OCI-LY1 (cell line): ENCODE results near the gene FAM83F.

ENCODE experiments used
- H2AFZ ChIP-seq: fragments of 200-600 bp; sonication (generic), shearing (Covaris generic); 2 replicates; pipeline ENCODE4 v1.6.0; 2014; ENCODE audit warnings: antibody characterized with exemption, mild to moderate bottlenecking, low read length
- H3F3A ChIP-seq: fragments of 200-600 bp; sonication (generic), shearing (Covaris generic); 2 replicates; pipeline ENCODE4 v1.6.0; 2014; ENCODE audit warnings: mild to moderate bottlenecking, antibody characterized with exemption, low read length, moderate library complexity; ENCODE audit not compliant: insufficient read depth
- H3K27ac ChIP-seq: fragments of 200-600 bp; sonication (generic); 2 replicates; pipeline ENCODE4 v1.5.1; 2014; ENCODE audit warnings: low read length, mixed run types, mild to moderate bottlenecking, low read depth; ENCODE audit not compliant: poor library complexity, severe bottlenecking
- H3K27me3 ChIP-seq: fragments of 200-600 bp; sonication (generic); 2 replicates; pipeline ENCODE4 v1.6.0; 2014; ENCODE audit warnings: antibody characterized with exemption, mild to moderate bottlenecking, low read length, moderate library complexity; ENCODE audit not compliant: insufficient read depth
- H3K36me3 ChIP-seq: fragments of 200-600 bp; sonication (generic); 2 replicates; pipeline ENCODE4 v1.6.1; 2014; ENCODE audit warnings: mild to moderate bottlenecking, antibody characterized with exemption, low read length, moderate library complexity, mixed read lengths; ENCODE audit not compliant: insufficient read depth
- H3K4me1 ChIP-seq: fragments of 200-600 bp; sonication (generic); 2 replicates; pipeline ENCODE4 v1.5.1; 2014; ENCODE audit warnings: mild to moderate bottlenecking, low read length, moderate library complexity; ENCODE audit not compliant: insufficient read depth, severe bottlenecking
- H3K4me2 ChIP-seq: fragments of 200-600 bp; sonication (generic), shearing (Covaris generic); 2 replicates; pipeline ENCODE4 v1.6.1; 2014; ENCODE audit warnings: low read length
- H3K4me3 ChIP-seq: fragments of 200-600 bp; sonication (generic); 2 replicates; pipeline ENCODE4 v1.5.1; 2014; ENCODE audit warnings: low read length, low read depth, mild to moderate bottlenecking, mixed read lengths; ENCODE audit not compliant: poor library complexity, severe bottlenecking
- H3K79me2 ChIP-seq: fragments of 200-600 bp; shearing (Covaris generic); 2 replicates; pipeline ENCODE4 v1.6.1; 2016; ENCODE audit warnings: mixed run types, low read length, mixed read lengths; ENCODE audit not compliant: insufficient read depth
- H3K9ac ChIP-seq: fragments of 200-600 bp; sonication (generic), shearing (Covaris generic); 2 replicates; pipeline ENCODE4 v1.6.1; 2014; ENCODE audit warnings: mild to moderate bottlenecking, low read length, mixed read lengths
- H3K9me2 ChIP-seq: fragments of 200-600 bp; sonication (generic), shearing (Covaris generic); 2 replicates; pipeline ENCODE4 v1.6.1; 2014; ENCODE audit warnings: low read depth, mild to moderate bottlenecking, low read length, mixed read lengths
- H3K9me3 ChIP-seq: fragments of 200-600 bp; shearing (Covaris generic); 2 replicates; pipeline ENCODE4 v1.6.1; 2014; ENCODE audit warnings: low read length, mixed read lengths
- H4K20me1 ChIP-seq: fragments of 200-600 bp; sonication (generic), shearing (Covaris generic); 2 replicates; pipeline ENCODE4 v1.6.0; 2016; ENCODE audit warnings: mild to moderate bottlenecking, low read length; ENCODE audit not compliant: insufficient read depth
- EZH2 ChIP-seq: fragments of 200-600 bp; sonication (generic), shearing (Covaris generic); IDR thresholded peaks from 2 replicates; pipeline ENCODE4 v1.8.0; 2017; ENCODE audit warnings: borderline replicate concordance, mixed run types, mild to moderate bottlenecking, antibody characterized with exemption, low read length, moderate library complexity, mixed read lengths
- TF ChIP-seq, protein P1 (sequence below): fragments of 200-600 bp; sonication (generic), shearing (Covaris generic); IDR thresholded peaks from 2 replicates; pipeline ENCODE4 v1.5.1; 2017; ENCODE audit warnings: mild to moderate bottlenecking, antibody characterized with exemption, low read length, moderate library complexity, mixed read lengths

The FAM83F gene

DNA sequence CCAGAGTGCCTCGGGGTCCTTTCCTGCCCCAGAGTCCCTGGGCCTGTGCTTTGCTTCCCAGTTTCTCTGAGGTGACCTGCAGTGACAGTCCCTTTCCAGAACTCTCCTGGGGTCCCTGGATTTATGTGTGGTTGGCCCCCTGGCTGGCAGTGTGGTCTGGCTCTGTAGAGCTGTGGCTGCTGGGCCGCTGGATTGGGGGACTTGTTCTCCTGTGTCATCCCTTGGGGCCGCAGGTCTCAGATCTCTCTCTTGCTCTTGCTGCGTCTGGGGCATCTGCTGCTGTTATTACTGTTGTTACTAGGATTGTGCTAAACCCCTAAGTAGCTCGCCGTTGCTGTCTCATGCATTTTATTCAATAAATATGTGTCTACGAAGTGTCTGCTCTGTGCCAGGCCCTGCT, 31.9 kb downstream of the FAM83F start:
- Histone ChIP-seq H3K9ac (no peak overlapping the region), H3K4me1 (peaks cover 19% of the 10 kb centered on the region), H3K4me2 (no peak overlapping the region)

DNA sequence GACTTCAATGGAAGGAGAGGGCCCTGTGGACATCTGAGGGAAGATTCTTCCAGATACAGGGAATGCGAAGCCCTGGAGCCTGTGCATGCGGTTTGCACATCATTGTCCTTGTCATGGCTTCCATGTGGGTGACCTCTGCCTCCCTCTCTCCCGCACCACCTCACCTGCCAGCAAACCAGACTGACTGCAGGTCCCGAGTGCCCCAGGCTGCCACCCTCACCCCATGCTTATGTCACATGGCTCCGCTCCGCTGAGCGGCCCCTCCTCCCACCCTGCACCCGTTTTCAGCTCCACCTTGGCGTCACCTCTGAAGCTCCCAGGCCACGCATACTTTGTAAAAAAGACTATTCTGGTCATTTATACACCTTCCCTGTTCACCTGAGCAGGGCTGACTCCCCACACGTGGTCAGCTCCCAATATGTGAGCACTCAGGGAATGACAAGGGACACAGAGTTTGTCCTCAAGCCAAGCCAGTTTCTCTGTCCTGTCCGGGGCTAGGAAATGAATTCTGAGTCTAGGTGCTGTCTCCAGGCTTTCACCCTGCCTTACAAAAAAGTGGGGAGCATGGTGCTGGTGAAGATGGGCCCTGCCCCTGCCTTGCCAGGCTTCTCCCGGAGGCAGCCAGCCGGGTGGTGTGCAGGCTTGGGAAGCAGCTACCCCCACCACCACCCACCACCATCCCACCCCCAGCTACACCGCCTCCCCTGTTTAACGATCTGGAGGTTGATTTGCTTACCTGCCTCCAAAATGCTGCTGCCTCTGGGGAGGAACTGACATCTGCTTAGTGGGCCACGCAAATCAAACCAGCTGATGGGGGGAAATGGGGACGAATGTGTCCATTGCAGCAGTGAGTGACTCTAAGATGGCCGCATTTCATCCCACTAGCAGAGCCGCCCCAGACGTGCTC, 32.7 kb downstream of the FAM83F start:
- Histone ChIP-seq H3K4me2 (no peak overlapping the region), H3K79me2 (no peaks in the 10 kb centered on the region), H3F3A (no peaks in the 10 kb centered on the region), H3K27ac (no peak overlapping the region), H3K4me3 (no peak overlapping the region), H2AFZ (no peak overlapping the region), H3K36me3 (no peaks in the 10 kb centered on the region), H3K9me3 (no peaks in the 10 kb centered on the region), H3K4me1 (peaks cover 19% of the 10 kb centered on the region), H3K9me2 (no peaks in the 10 kb centered on the region), H3K27me3 (no peaks in the 10 kb centered on the region; the same call in 1 of the 2 replicates), H3K9ac (no peak overlapping the region; the same call in 1 of the 2 replicates), H4K20me1 (no peaks in the 10 kb centered on the region)
- no peak for TF ChIP-seq EZH2
- TF ChIP-seq, protein P1, sequence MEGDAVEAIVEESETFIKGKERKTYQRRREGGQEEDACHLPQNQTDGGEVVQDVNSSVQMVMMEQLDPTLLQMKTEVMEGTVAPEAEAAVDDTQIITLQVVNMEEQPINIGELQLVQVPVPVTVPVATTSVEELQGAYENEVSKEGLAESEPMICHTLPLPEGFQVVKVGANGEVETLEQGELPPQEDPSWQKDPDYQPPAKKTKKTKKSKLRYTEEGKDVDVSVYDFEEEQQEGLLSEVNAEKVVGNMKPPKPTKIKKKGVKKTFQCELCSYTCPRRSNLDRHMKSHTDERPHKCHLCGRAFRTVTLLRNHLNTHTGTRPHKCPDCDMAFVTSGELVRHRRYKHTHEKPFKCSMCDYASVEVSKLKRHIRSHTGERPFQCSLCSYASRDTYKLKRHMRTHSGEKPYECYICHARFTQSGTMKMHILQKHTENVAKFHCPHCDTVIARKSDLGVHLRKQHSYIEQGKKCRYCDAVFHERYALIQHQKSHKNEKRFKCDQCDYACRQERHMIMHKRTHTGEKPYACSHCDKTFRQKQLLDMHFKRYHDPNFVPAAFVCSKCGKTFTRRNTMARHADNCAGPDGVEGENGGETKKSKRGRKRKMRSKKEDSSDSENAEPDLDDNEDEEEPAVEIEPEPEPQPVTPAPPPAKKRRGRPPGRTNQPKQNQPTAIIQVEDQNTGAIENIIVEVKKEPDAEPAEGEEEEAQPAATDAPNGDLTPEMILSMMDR = no peak

More for the DNA sequence above, 31.9 kb downstream of the FAM83F start:
- TF ChIP-seq EZH2 = no peak
- TF ChIP-seq, protein P1 = no peak
- Histone ChIP-seq H3F3A (no peaks in the 10 kb centered on the region), H3K36me3 (no peaks in the 10 kb centered on the region), H3K9me3 (no peaks in the 10 kb centered on the region), H2AFZ (no peak overlapping the region), H3K27me3 (no peaks in the 10 kb centered on the region; the same call in 1 of the 2 replicates), H3K9me2 (no peaks in the 10 kb centered on the region), H3K27ac (no peak overlapping the region), H4K20me1 (no peaks in the 10 kb centered on the region), H3K79me2 (no peaks in the 10 kb centered on the region), H3K4me3 (no peak overlapping the region)

DNA sequence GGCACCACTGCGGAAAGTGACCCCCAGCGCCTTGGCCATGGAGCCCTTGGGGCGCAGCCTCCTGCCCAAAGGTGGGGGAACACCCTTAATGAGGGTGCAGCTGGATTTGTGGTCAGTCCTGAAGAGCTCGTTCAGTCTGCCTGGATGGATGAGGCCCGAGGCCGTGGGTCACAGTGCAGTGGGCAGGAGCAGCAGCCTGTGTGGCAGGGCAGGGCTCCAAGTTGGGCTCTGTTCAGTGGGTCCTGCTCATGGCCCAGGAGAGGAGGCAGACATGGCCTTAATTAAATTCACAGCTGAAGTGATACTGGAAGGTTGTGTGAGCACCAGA, 33.3 kb downstream of the FAM83F start:
- Histone ChIP-seq H3K9ac (no peak overlapping the region), H3K27ac (no peak overlapping the region), H2AFZ (no peak overlapping the region), H3K9me3 (no peaks in the 10 kb centered on the region), H3K27me3 (no peaks in the 10 kb centered on the region; the same call in 1 of the 2 replicates), H4K20me1 (no peaks in the 10 kb centered on the region), H3K9me2 (no peaks in the 10 kb centered on the region), H3F3A (no peaks in the 10 kb centered on the region), H3K4me1 (peaks cover 19% of the 10 kb centered on the region), H3K36me3 (no peaks in the 10 kb centered on the region), H3K4me3 (no peak overlapping the region), H3K79me2 (no peaks in the 10 kb centered on the region), H3K4me2 (no peak overlapping the region)
- TF ChIP-seq EZH2 = no peak
- TF ChIP-seq, protein P1 = no peak
